PC-9 (cell line): Measurements from ENCODE around the gene ARV1.

Source experiments
- CTCF ChIP-seq: fragments of 200-600 bp; sonication (generic); conservative IDR thresholded peaks from 2 replicates; pipeline ENCODE4 v1.6.1; 2017; ENCODE audit warnings: mixed run types, antibody characterized with exemption, mild to moderate bottlenecking, moderate library complexity
- EZH2 ChIP-seq: fragments of 200-600 bp; sonication (generic); IDR thresholded peaks from 2 replicates; pipeline ENCODE4 v1.8.0; 2017; ENCODE audit warnings: antibody characterized with exemption, low read depth

DNA sequence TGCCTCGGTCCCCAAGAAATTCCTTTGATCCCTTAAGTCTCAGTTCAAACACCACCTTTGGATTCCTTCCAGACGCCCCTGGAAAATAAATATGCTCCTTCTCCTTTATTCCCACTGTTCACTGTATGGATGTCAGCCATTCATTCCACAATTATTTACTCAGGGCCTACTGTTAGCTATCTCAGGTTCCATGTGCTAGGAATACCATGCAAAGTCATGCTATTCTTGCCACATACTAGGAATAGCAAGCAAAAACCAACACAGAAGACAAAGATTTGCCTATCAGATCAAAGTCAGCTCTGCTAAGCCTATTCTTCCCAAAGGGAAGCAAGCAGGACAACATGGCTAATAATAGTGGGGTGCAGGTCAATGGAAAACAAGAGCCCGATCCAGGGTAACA, 30.0 kb upstream of the ARV1 start:
- TF ChIP-seq CTCF, result no peak
- no peak for TF ChIP-seq EZH2
